ENCODE measurements around the gene CDK15.

The CDK15 gene

DNA sequence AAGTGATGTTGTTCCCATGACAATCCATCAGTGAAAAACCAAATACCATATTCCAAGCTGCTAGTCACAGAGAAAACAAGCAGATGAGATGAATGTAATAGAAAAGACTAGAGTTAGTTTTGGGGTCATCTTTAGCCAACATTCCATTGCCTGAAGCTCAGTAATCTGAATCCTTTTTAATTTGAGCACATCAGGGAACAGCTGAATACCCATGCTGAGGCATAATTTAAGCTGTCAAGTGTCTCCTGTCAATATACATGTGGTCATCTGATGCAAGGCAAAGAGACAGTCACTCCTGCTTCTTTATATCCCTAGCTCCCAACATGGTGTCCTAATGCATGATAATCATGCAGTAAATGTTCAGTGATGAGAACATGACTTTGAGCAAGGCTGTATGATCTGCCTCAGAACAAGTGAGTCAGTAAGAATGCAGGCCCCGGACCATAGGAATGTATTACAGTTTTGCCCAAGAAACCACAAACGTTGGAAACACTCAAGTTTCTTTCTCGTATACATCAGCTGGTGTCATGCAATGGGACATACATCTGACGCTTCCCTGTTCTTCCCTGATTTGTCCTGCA, 48.0 kb downstream of the CDK15 start:
- Histone ChIP-seq H3K27me3 (ENCODE audit: low read depth, low read length) (peaks cover 4% of the 10 kb centered on the region), H3K36me3 (ENCODE audit: control insufficient read depth in 1 of 2, insufficient read depth in 2 of 2, low read length in 2 of 2) (no peaks in the 10 kb centered on the region), H3K4me3 (ENCODE audit: low read depth in 1 of 2, low read length in 2 of 2) (no peak overlapping the region), H3K9me3 (ENCODE audit: control insufficient read depth in 1 of 2, low read length in 2 of 2) (no peaks in the 10 kb centered on the region), H3K4me1 (ENCODE audit: control insufficient read depth in 1 of 2, insufficient read depth in 2 of 2, low read length in 2 of 2) (peaks cover 0 to 5% of the 10 kb centered on the region in 2 donors), H3K27ac (ENCODE audit: low read length) (no peak overlapping the region)

DNA sequence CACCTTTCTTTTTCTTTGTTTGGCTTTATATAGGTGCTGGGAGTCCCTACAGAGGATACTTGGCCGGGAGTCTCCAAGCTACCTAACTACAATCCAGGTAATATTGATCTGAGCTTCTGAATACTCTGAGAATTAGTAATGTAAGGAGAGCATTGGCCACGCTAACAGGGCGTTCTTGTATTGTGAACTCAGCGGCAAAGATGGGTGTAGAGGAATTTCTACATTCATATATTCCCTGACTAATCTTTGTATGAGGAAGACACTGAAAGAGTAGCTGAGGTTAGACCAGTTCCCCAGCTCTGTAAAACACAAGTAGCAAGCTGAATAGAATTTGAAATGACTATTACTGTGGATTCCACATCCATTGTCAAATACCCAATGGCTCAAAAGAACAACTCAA, 48.5 kb downstream of the CDK15 start:
- no peaks in the 10 kb centered on the region for H3K9me3 ChIP-seq (ENCODE audit: control insufficient read depth in 1 of 2, low read length in 2 of 2)
- H3K27ac ChIP-seq (ENCODE audit: low read length), result no peak overlapping the region
- peaks cover 5% of the 10 kb centered on the region for H3K27me3 ChIP-seq (ENCODE audit: low read depth, low read length)
- H3K4me3 ChIP-seq (ENCODE audit: low read depth in 1 of 2, low read length in 2 of 2), result no peak overlapping the region
- no peaks in the 10 kb centered on the region for H3K36me3 ChIP-seq (ENCODE audit: control insufficient read depth in 1 of 2, insufficient read depth in 2 of 2, low read length in 2 of 2)
- peaks cover 0 to 7% of the 10 kb centered on the region in 2 donors for H3K4me1 ChIP-seq (ENCODE audit: control insufficient read depth in 1 of 2, insufficient read depth in 2 of 2, low read length in 2 of 2)

DNA sequence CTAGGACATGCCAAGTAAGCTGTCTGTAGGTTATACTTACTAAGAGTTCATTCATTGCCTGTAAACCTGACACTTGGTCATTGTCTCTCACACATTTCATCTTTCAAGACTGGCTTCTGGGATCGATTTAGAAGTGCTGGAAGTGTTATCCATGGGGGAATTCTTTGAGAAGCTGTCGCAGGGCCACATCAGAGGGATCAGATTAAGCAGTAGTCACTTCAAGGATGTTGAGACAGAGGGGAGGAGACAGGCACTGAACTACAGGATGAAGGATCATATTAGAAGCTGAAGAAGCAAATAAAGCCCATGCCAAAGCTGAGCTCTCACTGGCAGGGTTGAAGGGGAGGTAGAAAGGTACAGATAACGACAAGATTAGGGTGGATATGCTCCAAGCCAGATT, 49.0 kb downstream of the CDK15 start:
- Histone ChIP-seq H3K4me3 (ENCODE audit: low read depth in 1 of 2, low read length in 2 of 2) (no peak overlapping the region), H3K27me3 (ENCODE audit: low read depth, low read length) (peaks cover 5% of the 10 kb centered on the region), H3K9me3 (ENCODE audit: control insufficient read depth in 1 of 2, low read length in 2 of 2) (no peaks in the 10 kb centered on the region), H3K36me3 (ENCODE audit: control insufficient read depth in 1 of 2, insufficient read depth in 2 of 2, low read length in 2 of 2) (no peaks in the 10 kb centered on the region), H3K4me1 (ENCODE audit: control insufficient read depth in 1 of 2, insufficient read depth in 2 of 2, low read length in 2 of 2) (peaks cover 0 to 7% of the 10 kb centered on the region in 2 donors), H3K27ac (ENCODE audit: low read length) (no peak overlapping the region)

DNA sequence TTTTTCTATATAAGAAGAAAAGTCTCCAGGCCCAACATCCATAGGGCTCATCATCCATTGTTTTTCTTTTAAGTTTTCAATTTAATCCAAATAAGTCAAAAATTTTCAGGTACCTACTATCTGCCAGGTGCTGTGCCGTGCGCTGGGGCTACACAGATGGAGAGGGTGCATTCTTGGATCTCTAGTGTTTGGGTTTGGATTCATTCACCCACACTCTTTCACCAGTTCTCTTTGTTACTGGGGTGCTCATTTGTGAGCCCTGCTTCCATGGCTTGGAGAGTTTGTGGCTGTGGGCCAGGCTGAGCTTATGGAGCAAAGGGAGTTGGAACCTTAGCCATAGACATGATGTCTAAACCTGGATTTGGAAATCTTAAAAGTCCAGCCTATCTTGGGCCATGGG, 51.0 kb downstream of the CDK15 start:
- H3K27me3 ChIP-seq (ENCODE audit: low read depth, low read length), result peaks cover 5% of the 10 kb centered on the region
- H3K36me3 ChIP-seq (ENCODE audit: control insufficient read depth in 1 of 2, insufficient read depth in 2 of 2, low read length in 2 of 2), result no peaks in the 10 kb centered on the region
- H3K4me3 ChIP-seq (ENCODE audit: low read depth in 1 of 2, low read length in 2 of 2), result no peak overlapping the region
- H3K9me3 ChIP-seq (ENCODE audit: control insufficient read depth in 1 of 2, low read length in 2 of 2), result no peaks in the 10 kb centered on the region
- H3K27ac ChIP-seq (ENCODE audit: low read length), result no peak overlapping the region
- peaks cover 0 to 11% of the 10 kb centered on the region in 2 donors for H3K4me1 ChIP-seq (ENCODE audit: control insufficient read depth in 1 of 2, insufficient read depth in 2 of 2, low read length in 2 of 2)

DNA sequence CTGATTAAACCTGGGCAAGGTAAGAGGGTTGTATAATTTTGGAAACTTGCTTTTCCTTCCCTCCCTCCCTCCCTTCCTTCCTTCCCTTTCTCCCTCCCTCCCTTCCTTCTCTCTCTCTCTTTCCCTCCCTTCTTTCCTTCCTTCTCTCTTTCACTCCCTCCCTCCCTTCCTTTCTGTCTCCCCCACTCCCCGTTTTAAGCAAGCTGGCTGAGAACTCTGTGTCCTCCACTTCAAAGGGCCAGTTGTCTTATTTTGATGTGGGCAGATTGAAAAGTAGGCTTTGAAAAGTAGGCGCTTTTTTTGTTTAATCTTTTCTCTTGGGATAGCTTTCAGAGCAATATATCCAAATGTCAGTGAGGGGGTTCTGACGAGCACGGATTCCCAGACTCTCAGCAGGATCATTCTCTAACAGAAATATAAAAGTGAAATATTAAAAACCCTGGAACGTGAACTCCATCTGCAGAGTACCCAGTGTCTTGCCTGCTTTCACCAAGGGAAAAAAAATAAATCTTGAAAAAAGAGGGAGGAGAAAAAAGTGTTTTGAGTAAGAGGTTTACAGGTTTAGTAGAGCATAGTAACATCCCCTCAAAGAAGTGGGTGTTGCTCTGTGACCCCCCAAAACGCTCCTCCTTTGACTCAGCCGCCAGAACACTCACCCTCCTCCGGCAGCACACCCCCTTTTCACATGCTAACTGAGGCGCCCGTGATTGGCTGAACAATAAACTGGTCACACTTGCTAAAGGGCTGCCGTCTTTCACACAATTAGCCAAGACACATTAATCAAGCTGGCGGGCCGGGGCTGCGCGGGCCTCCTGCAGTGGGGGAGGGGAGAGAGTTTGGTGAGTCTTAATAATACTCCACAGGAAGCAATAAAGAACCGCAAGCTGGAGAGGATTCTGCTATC, 52.2 kb downstream of the CDK15 start:
- H3K27ac ChIP-seq (ENCODE audit: low read length), result no peak overlapping the region
- peaks cover 5% of the 10 kb centered on the region for H3K27me3 ChIP-seq (ENCODE audit: low read depth, low read length)
- no peaks in the 10 kb centered on the region for H3K9me3 ChIP-seq (ENCODE audit: control insufficient read depth in 1 of 2, low read length in 2 of 2)
- H3K4me3 ChIP-seq (ENCODE audit: low read depth in 1 of 2, low read length in 2 of 2), result peak overlapping the region; percentile 22 to 27
- H3K4me1 ChIP-seq (ENCODE audit: control insufficient read depth in 1 of 2, insufficient read depth in 2 of 2, low read length in 2 of 2), result peaks cover 0 to 11% of the 10 kb centered on the region in 2 donors
- H3K36me3 ChIP-seq (ENCODE audit: control insufficient read depth in 1 of 2, insufficient read depth in 2 of 2, low read length in 2 of 2), result no peaks in the 10 kb centered on the region

DNA sequence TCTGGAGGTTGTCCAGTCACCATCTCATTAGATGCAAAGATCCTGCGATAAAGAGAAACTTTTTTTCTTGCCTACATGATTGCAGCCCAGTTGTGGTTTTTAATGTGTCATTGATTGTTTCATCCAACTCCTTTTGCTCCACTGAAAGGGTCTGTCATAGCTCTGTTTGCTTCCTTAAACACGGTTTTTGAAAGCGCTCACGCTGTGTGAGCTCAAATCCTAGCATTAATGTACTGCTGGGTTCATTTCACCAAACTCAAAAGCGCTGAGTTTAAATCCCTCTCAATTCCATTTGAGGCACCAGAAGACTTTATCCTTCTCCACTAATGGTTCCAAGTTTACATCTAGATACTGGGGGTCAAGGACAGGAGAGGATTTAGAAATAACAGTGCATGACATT, 53.6 kb downstream of the CDK15 start:
- no peak overlapping the region for H3K27ac ChIP-seq (ENCODE audit: low read length)
- H3K9me3 ChIP-seq (ENCODE audit: control insufficient read depth in 1 of 2, low read length in 2 of 2), result no peaks in the 10 kb centered on the region
- no peaks in the 10 kb centered on the region for H3K36me3 ChIP-seq (ENCODE audit: control insufficient read depth in 1 of 2, insufficient read depth in 2 of 2, low read length in 2 of 2)
- peaks cover 0 to 11% of the 10 kb centered on the region in 2 donors for H3K4me1 ChIP-seq (ENCODE audit: control insufficient read depth in 1 of 2, insufficient read depth in 2 of 2, low read length in 2 of 2)
- peaks cover 5% of the 10 kb centered on the region for H3K27me3 ChIP-seq (ENCODE audit: low read depth, low read length)
- H3K4me3 ChIP-seq (ENCODE audit: low read depth in 1 of 2, low read length in 2 of 2), result no peak overlapping the region

DNA sequence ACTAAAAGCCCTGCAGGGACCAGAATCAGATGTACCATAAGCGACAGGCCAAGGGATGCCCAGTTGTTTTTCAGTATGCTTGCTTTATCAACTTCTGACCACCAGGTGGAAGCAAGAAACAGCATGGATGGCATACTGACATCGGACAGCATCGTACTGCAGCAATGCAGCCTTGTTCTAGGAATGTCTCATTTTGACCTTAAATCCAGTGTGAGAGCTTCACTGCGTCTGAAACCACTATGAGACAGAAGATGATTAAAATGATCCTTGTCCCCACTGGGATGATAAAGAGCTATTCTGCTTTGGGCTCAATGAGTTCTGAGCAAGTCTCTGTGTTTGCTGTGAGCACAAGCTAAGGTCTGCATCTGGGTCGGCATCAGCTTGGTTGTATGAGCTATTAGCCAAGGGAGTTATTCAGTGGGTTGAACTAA, 54.3 kb downstream of the CDK15 start:
- Histone ChIP-seq H3K27ac (ENCODE audit: low read length) (no peak overlapping the region), H3K27me3 (ENCODE audit: low read depth, low read length) (peaks cover 5% of the 10 kb centered on the region)

DNA sequence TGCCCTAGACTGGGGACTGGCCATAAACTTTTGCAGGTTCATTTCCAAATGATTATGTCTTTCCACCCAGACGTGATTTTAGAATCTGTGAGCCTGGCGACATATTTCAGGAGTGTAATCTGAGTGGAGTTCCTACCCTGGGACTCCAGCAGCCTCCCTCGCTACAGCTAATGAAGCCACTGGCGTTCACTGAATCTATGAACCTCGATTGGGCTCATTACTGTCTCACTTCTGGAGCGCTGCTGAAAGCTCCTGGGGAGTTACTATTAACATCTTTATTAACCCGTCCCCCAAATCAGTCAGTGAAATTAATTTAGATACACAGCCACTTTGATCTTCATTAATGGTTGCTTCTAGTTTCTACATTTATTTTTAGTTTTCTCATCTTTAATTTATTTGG, 56.5 kb downstream of the CDK15 start:
- no peaks in the 10 kb centered on the region for H3K9me3 ChIP-seq (ENCODE audit: control insufficient read depth in 1 of 2, low read length in 2 of 2)
- no peak overlapping the region for H3K4me3 ChIP-seq (ENCODE audit: low read depth in 1 of 2, low read length in 2 of 2)
- H3K27me3 ChIP-seq (ENCODE audit: low read depth, low read length), result peaks cover 5% of the 10 kb centered on the region
- peaks cover 0 to 11% of the 10 kb centered on the region in 2 donors for H3K4me1 ChIP-seq (ENCODE audit: control insufficient read depth in 1 of 2, insufficient read depth in 2 of 2, low read length in 2 of 2)
- H3K27ac ChIP-seq (ENCODE audit: low read length), result no peak overlapping the region
- H3K36me3 ChIP-seq (ENCODE audit: control insufficient read depth in 1 of 2, insufficient read depth in 2 of 2, low read length in 2 of 2), result no peaks in the 10 kb centered on the region

More for the DNA sequence above, 54.3 kb downstream of the CDK15 start:
- Histone ChIP-seq H3K36me3 (ENCODE audit: control insufficient read depth in 1 of 2, insufficient read depth in 2 of 2, low read length in 2 of 2) (no peaks in the 10 kb centered on the region), H3K4me3 (ENCODE audit: low read depth in 1 of 2, low read length in 2 of 2) (peak overlapping the region in 1 of 2 donors; percentile 6), H3K9me3 (ENCODE audit: control insufficient read depth in 1 of 2, low read length in 2 of 2) (no peaks in the 10 kb centered on the region), H3K4me1 (ENCODE audit: control insufficient read depth in 1 of 2, insufficient read depth in 2 of 2, low read length in 2 of 2) (peaks cover 0 to 11% of the 10 kb centered on the region in 2 donors)

DNA sequence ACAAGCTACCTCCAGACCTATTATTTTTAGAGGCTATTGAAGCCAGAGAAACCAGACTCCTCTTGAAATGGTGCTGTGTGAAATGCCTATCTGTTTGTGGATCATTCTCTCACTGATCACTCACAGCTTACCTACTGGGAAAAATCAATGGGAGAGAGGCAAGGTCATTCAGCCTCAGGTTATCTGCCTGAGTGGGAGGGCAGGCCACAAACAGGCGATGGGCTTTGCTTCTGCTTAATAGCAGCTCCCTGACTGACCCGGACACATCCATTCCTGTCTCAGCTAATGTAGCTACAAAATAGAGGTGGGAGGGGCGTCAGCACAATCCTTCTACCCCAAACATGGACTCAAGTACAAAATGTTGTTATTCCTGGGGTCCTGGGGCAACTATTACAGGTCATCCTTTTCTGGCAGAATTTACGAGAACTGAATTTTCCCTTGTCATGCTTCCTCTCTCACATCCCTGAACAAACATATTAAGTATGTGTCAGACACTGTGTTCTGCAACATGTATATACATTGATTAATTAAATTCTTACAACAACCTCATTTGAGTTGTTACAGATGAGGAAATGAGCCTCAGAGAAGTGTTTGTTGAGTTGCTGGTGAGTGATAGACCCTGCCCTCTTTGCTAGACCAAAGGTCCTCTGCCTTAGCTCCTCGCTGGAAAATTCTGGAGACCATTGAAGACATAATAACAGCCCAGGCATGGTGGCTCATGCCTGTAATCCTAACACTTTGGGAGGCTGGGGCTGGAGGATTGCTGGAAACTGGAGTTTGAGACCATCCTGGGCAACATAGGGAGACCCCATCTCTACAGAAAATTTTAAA, 60.5 kb downstream of the CDK15 start:
- Histone ChIP-seq H3K27ac (ENCODE audit: low read length) (no peak overlapping the region), H3K36me3 (ENCODE audit: control insufficient read depth in 1 of 2, insufficient read depth in 2 of 2, low read length in 2 of 2) (no peaks in the 10 kb centered on the region), H3K27me3 (ENCODE audit: low read depth, low read length) (no peaks in the 10 kb centered on the region), H3K4me3 (ENCODE audit: low read depth in 1 of 2, low read length in 2 of 2) (no peak overlapping the region), H3K4me1 (ENCODE audit: control insufficient read depth in 1 of 2, insufficient read depth in 2 of 2, low read length in 2 of 2) (no peaks in the 10 kb centered on the region), H3K9me3 (ENCODE audit: control insufficient read depth in 1 of 2, low read length in 2 of 2) (no peaks in the 10 kb centered on the region)

DNA sequence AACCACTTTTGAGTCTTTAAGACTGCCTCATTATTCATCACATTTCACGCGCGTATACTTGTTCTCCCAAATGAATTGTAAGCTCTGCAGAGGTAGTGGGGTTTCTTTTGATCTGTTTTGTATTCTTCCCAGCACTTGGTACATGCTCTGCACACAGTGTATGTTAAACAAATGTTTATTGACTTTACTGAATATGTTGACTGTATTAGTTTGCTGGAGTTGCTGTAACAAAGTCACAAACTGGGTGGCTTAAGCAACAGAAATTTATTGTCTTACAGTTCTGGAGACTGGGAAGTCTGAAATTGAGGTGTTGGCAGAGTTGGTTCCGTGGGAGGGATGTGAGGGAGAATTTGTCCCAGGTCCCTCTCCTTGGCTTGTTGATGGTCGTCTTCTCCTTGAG, 65.1 kb downstream of the CDK15 start:
- Histone ChIP-seq H3K9me3 (ENCODE audit: control insufficient read depth in 1 of 2, low read length in 2 of 2) (no peaks in the 10 kb centered on the region), H3K27me3 (ENCODE audit: low read depth, low read length) (no peaks in the 10 kb centered on the region), H3K4me1 (ENCODE audit: control insufficient read depth in 1 of 2, insufficient read depth in 2 of 2, low read length in 2 of 2) (no peaks in the 10 kb centered on the region), H3K36me3 (ENCODE audit: control insufficient read depth in 1 of 2, insufficient read depth in 2 of 2, low read length in 2 of 2) (no peaks in the 10 kb centered on the region), H3K27ac (ENCODE audit: low read length) (no peak overlapping the region), H3K4me3 (ENCODE audit: low read depth in 1 of 2, low read length in 2 of 2) (no peak overlapping the region)

DNA sequence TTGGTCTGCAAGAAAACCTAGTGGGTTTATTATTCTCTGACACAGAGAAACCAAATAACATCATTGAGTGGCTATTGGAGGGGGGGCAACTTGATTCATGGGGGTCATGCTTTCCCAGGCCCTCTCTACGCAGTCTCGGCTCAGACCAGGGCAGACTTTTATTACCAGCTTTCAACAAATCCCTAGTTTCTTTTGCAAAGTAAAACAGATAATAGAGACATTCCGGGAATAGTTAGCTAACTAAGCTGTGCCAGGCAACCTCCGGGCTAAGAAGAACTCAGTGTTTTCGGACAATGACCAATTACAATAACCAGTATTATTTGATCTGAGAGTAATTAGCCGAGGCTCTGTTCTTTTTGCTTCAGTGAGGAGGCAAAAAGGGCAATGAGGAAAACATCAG, 66.3 kb downstream of the CDK15 start:
- no peaks in the 10 kb centered on the region for H3K27me3 ChIP-seq (ENCODE audit: low read depth, low read length)
- H3K36me3 ChIP-seq (ENCODE audit: control insufficient read depth in 1 of 2, insufficient read depth in 2 of 2, low read length in 2 of 2), result no peaks in the 10 kb centered on the region
- no peak overlapping the region for H3K27ac ChIP-seq (ENCODE audit: low read length)
- no peaks in the 10 kb centered on the region for H3K4me1 ChIP-seq (ENCODE audit: control insufficient read depth in 1 of 2, insufficient read depth in 2 of 2, low read length in 2 of 2)
- no peak overlapping the region for H3K4me3 ChIP-seq (ENCODE audit: low read depth in 1 of 2, low read length in 2 of 2)
- H3K9me3 ChIP-seq (ENCODE audit: control insufficient read depth in 1 of 2, low read length in 2 of 2), result no peaks in the 10 kb centered on the region
